ENCODE results near the gene AURKB.

GRCh38 chr17:8186446-8186786 is 24.0 kb downstream of the AURKB start:
- TF ChIP-seq KDM1A (IDR thresholded peaks at IDR 0.05; ENCODE audit: borderline replicate concordance), result no peak
- no peak for TF ChIP-seq BHLHE40 (IDR thresholded peaks at IDR 0.05; ENCODE audit: borderline replicate concordance in 1 of 2, low read depth in 2 of 2, low read length in 1 of 2)

All from GM12878 (cell line).